ENCODE measurements around the gene LARP4B.

Gene LARP4B

GRCh38 chr10:969473-970150 is 38.1 kb upstream of the LARP4B start:
- H3K27me3 ChIP-seq (ENCODE audit: insufficient read depth, low read length): no peaks in the 10 kb centered on the region
- no peaks in the 10 kb centered on the region for H3K36me3 ChIP-seq (ENCODE audit: insufficient read depth, low read length)
- no peak overlapping the region for H3K9ac ChIP-seq (ENCODE audit: low read depth, low read length)
- 87% methylated on average over 15 of the region's 15 CpGs for WGBS
- no peak overlapping the region for H3K27ac ChIP-seq (ENCODE audit: low read depth, low read length)
- no peaks in the 10 kb centered on the region; the same call in 1 of the 2 replicates for H3K4me1 ChIP-seq (ENCODE audit: insufficient read depth, low read length)
- no peak overlapping the region for H3K4me3 ChIP-seq (ENCODE audit: low read length)
- no peaks in the 10 kb centered on the region for H3K9me3 ChIP-seq (ENCODE audit: insufficient read depth, low read depth, low read length)

- Histone ChIP-seq H3K4me1 (ENCODE audit: insufficient read depth, low read length) (no peaks in the 10 kb centered on the region), H3K27me3 (ENCODE audit: insufficient read depth, low read length) (no peaks in the 10 kb centered on the region), H3K27ac (ENCODE audit: low read depth, low read length) (no peak overlapping the region), H3K4me3 (ENCODE audit: low read length) (no peak overlapping the region), H3K9me3 (ENCODE audit: insufficient read depth, low read depth, low read length) (no peaks in the 10 kb centered on the region), H3K36me3 (ENCODE audit: insufficient read depth, low read length) (no peaks in the 10 kb centered on the region), H3K9ac (ENCODE audit: low read depth, low read length) (no peak overlapping the region)
- WGBS: 94% methylated on average over 17 of the region's 17 CpGs
Observed at GRCh38 chr10:968546-969199, 37.2 kb upstream of the LARP4B start.

GRCh38 chr10:966466-967235 is 35.1 kb upstream of the LARP4B start:
- H3K4me1 ChIP-seq (ENCODE audit: insufficient read depth, low read length): no peaks in the 10 kb centered on the region
- no peaks in the 10 kb centered on the region for H3K9me3 ChIP-seq (ENCODE audit: insufficient read depth, low read depth, low read length)
- H3K27ac ChIP-seq (ENCODE audit: low read depth, low read length): no peak overlapping the region
- no peaks in the 10 kb centered on the region for H3K36me3 ChIP-seq (ENCODE audit: insufficient read depth, low read length)
- no peak overlapping the region for H3K9ac ChIP-seq (ENCODE audit: low read depth, low read length)
- no peaks in the 10 kb centered on the region for H3K27me3 ChIP-seq (ENCODE audit: insufficient read depth, low read length)
- H3K4me3 ChIP-seq (ENCODE audit: low read length): no peak overlapping the region
- 85% methylated on average over 19 of the region's 20 CpGs for WGBS

GRCh38 chr10:964988-965417 is 33.5 kb upstream of the LARP4B start:
- Histone ChIP-seq H3K36me3 (ENCODE audit: insufficient read depth, low read length) (no peaks in the 10 kb centered on the region), H3K9ac (ENCODE audit: low read depth, low read length) (no peak overlapping the region), H3K4me1 (ENCODE audit: insufficient read depth, low read length) (no peaks in the 10 kb centered on the region), H3K27ac (ENCODE audit: low read depth, low read length) (no peak overlapping the region), H3K9me3 (ENCODE audit: insufficient read depth, low read depth, low read length) (no peaks in the 10 kb centered on the region), H3K4me3 (ENCODE audit: low read length) (no peak overlapping the region), H3K27me3 (ENCODE audit: insufficient read depth, low read length) (no peaks in the 10 kb centered on the region)
- 95% methylated on average over 20 of the region's 20 CpGs for WGBS

DNA sequence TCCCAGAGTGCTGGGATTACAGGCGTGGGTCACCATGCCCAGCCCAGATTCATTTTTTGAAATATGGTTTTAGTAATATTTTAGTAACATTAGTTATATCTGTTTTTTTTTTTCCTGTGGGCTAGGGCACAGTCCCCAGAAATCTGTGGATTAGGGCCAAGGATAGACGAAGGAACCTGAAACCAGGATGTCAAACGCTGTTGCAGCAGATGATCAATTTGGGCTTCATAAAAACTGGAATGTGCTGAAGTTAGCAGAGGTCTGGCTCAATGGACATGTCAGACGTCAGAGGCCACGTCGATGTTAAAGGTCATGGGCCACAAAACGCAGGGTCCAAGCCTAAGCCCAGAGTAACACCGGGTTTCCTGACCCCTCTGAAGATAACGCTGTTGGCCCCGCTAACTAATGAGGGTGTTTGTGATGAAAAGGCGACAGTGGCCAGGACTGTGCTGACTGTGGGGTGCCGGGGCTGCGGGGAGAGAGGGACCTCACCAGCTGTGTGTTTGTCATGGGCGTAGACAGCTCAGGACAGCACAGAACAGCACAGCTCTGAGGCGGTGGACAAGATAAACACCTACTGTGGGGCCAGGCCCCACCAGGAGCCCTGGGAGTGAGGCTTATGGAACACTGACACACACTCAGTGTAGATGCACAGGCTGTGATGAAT is 32.9 kb upstream of the LARP4B start:
- no peak overlapping the region for H3K9ac ChIP-seq (ENCODE audit: low read depth, low read length)
- H3K9me3 ChIP-seq (ENCODE audit: insufficient read depth, low read depth, low read length): no peaks in the 10 kb centered on the region
- H3K27ac ChIP-seq (ENCODE audit: low read depth, low read length): no peak overlapping the region
- no peak overlapping the region for H3K4me3 ChIP-seq (ENCODE audit: low read length)
- H3K27me3 ChIP-seq (ENCODE audit: insufficient read depth, low read length): no peaks in the 10 kb centered on the region
- no peaks in the 10 kb centered on the region for H3K36me3 ChIP-seq (ENCODE audit: insufficient read depth, low read length)
- 92% methylated on average over 15 of the region's 15 CpGs for WGBS
- no peaks in the 10 kb centered on the region for H3K4me1 ChIP-seq (ENCODE audit: insufficient read depth, low read length)

DNA sequence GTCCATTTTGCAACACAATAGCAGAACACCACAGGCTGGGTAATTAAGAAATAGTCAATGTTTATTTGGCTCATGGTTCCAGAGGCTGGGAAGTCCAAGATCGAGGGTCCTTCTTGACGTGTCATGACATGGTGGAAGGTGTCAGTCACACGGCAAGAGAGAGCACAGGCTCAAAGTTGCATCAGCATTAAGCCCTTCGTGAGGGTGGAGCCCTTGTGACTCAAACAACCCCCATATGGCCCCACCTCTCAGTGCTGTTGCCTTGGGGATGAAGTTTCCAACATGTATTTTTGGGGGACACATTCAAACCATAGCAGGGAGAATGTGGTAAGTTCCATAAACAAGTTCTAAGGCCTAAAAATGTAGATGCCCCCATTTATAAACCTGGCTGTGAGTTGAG is 32.1 kb upstream of the LARP4B start:
- H3K9me3 ChIP-seq (ENCODE audit: insufficient read depth, low read depth, low read length): no peaks in the 10 kb centered on the region
- H3K27me3 ChIP-seq (ENCODE audit: insufficient read depth, low read length): no peaks in the 10 kb centered on the region
- no peak overlapping the region for H3K9ac ChIP-seq (ENCODE audit: low read depth, low read length)
- no peaks in the 10 kb centered on the region for H3K4me1 ChIP-seq (ENCODE audit: insufficient read depth, low read length)
- H3K27ac ChIP-seq (ENCODE audit: low read depth, low read length): no peak overlapping the region
- WGBS: 93% methylated on average over 4 of the region's 4 CpGs
- no peak overlapping the region for H3K4me3 ChIP-seq (ENCODE audit: low read length)
- H3K36me3 ChIP-seq (ENCODE audit: insufficient read depth, low read length): no peaks in the 10 kb centered on the region

GRCh38 chr10:963186-963585 is 31.7 kb upstream of the LARP4B start:
- H3K4me1 ChIP-seq (ENCODE audit: insufficient read depth, low read length): no peaks in the 10 kb centered on the region
- H3K27ac ChIP-seq (ENCODE audit: low read depth, low read length): no peak overlapping the region
- H3K9me3 ChIP-seq (ENCODE audit: insufficient read depth, low read depth, low read length): no peaks in the 10 kb centered on the region
- H3K27me3 ChIP-seq (ENCODE audit: insufficient read depth, low read length): no peaks in the 10 kb centered on the region
- no peak overlapping the region for H3K9ac ChIP-seq (ENCODE audit: low read depth, low read length)
- H3K4me3 ChIP-seq (ENCODE audit: low read length): no peak overlapping the region
- 91% methylated on average over 5 of the region's 5 CpGs for WGBS
- no peaks in the 10 kb centered on the region for H3K36me3 ChIP-seq (ENCODE audit: insufficient read depth, low read length)

DNA sequence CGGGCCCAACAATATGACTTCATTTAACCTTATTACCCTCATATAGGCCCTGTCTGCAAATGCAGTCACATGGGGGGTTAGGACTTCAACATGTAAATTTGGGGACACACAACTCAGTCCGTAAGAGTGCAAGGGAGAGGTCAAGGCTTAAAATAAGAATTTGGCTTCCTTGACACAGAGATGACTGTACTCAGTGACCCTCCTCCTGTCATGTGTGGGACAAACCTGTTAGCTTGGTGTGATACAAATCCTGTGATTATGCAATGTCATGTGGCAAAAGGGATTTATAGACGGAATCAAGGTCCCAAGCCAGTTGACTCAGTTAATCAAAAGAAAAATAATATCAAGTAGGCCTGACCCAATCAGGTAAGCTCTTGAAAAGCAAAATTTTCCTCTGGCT is 30.8 kb upstream of the LARP4B start:
- Histone ChIP-seq H3K4me1 (ENCODE audit: insufficient read depth, low read length) (no peaks in the 10 kb centered on the region), H3K36me3 (ENCODE audit: insufficient read depth, low read length) (no peaks in the 10 kb centered on the region), H3K4me3 (ENCODE audit: low read length) (no peak overlapping the region), H3K9me3 (ENCODE audit: insufficient read depth, low read depth, low read length) (no peaks in the 10 kb centered on the region), H3K27ac (ENCODE audit: low read depth, low read length) (no peak overlapping the region), H3K27me3 (ENCODE audit: insufficient read depth, low read length) (no peaks in the 10 kb centered on the region), H3K9ac (ENCODE audit: low read depth, low read length) (no peak overlapping the region)
- 97% methylated on average over 3 of the region's 3 CpGs for WGBS

DNA sequence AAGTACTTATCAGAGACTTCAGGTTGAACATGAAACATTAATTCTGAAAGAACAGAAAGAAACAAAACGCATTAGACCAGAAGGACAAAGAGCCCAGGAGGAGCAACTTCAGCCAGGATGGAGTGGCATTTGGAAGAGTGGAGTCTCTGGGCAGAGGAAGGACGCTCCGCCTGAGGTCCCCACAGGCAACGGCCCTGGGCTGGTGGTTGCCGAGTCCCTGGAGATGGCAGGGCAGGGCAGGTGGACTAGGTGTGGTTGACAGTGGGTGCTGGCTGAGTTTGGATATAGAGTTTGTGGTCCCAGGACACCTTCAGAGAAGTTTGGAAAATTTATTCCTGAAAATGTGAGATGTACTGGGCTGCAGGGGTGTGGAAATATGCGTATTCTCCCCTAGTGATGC is 27.4 kb upstream of the LARP4B start:
- Histone ChIP-seq H3K9me3 (ENCODE audit: insufficient read depth, low read depth, low read length) (no peaks in the 10 kb centered on the region), H3K4me1 (ENCODE audit: insufficient read depth, low read length) (no peaks in the 10 kb centered on the region), H3K9ac (ENCODE audit: low read depth, low read length) (no peak overlapping the region), H3K4me3 (ENCODE audit: low read length) (no peak overlapping the region), H3K27me3 (ENCODE audit: insufficient read depth, low read length) (no peaks in the 10 kb centered on the region), H3K27ac (ENCODE audit: low read depth, low read length) (no peak overlapping the region), H3K36me3 (ENCODE audit: insufficient read depth, low read length) (no peaks in the 10 kb centered on the region)
- 92% methylated on average over 6 of the region's 6 CpGs for WGBS

DNA sequence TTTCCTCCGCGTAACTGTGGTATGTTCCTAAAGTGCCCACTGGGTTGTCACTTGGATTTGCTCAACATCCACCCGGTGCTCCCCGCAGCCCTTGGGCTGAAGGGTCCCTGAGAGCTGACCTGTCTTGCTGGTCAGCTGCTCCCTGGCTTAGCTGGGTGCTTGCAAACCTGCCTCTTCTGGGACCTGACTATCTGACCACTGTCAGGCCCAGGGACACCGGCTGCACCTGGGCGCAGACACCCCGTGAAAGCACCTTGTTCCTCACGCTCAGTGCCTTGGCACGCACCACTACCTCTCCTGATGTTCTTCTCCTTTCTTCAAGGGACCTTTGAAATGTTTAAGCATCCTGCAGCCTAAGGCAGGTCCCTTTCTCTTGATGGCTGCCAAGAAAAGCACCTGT is 26.6 kb upstream of the LARP4B start:
- no peak overlapping the region for H3K4me3 ChIP-seq (ENCODE audit: low read length)
- H3K9ac ChIP-seq (ENCODE audit: low read depth, low read length): no peak overlapping the region
- H3K27ac ChIP-seq (ENCODE audit: low read depth, low read length): no peak overlapping the region
- H3K4me1 ChIP-seq (ENCODE audit: insufficient read depth, low read length): no peaks in the 10 kb centered on the region
- WGBS: 94% methylated on average over 9 of the region's 9 CpGs
- H3K9me3 ChIP-seq (ENCODE audit: insufficient read depth, low read depth, low read length): no peaks in the 10 kb centered on the region
- H3K36me3 ChIP-seq (ENCODE audit: insufficient read depth, low read length): no peaks in the 10 kb centered on the region
- no peaks in the 10 kb centered on the region for H3K27me3 ChIP-seq (ENCODE audit: insufficient read depth, low read length)

DNA sequence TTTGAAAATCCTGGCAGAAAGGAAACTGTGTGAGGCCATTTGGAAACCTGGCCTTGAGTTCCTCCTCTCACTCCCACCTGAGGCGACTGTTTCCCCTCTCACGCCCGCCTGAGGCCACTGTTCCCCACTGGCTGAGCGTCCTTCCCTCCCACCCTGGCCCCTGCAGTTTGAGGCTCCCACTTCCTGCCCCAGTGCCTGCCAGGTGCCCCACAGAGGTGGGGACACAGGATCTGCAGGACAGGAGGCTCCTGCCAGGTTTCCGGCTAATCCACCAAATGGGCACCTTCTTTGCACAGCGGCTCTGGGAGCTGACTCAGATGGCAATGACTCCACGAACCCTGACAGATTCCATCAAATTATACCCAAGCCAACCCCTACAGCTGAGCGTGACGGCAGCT is 24.3 kb upstream of the LARP4B start:
- Histone ChIP-seq H3K9me3 (ENCODE audit: insufficient read depth, low read depth, low read length) (no peaks in the 10 kb centered on the region), H3K36me3 (ENCODE audit: insufficient read depth, low read length) (no peaks in the 10 kb centered on the region)
- WGBS: 81% methylated on average over 9 of the region's 9 CpGs

More for the DNA sequence above, 24.3 kb upstream of the LARP4B start:
- no peak overlapping the region for H3K9ac ChIP-seq (ENCODE audit: low read depth, low read length)
- no peak overlapping the region for H3K4me3 ChIP-seq (ENCODE audit: low read length)
- no peaks in the 10 kb centered on the region for H3K27me3 ChIP-seq (ENCODE audit: insufficient read depth, low read length)
- no peak overlapping the region for H3K27ac ChIP-seq (ENCODE audit: low read depth, low read length)
- no peaks in the 10 kb centered on the region for H3K4me1 ChIP-seq (ENCODE audit: insufficient read depth, low read length)
